Right lobe of liver (tissue), 4 donors: ENCODE measurements around the gene PXK.

Experiments
- CTCF ChIP-seq, 4 donors: fragments of 200-600 bp in 3 of 4; fragments of 450-650 bp in 1 of 4; IDR thresholded peaks; one replicate each; pipeline versions ENCODE4 v1.5.1 to v1.8.0; 2016 to 2022; ENCODE audit warnings: antibody characterized with exemption in 4 of 4, mild to moderate bottlenecking in 2 of 4
- POLR2A ChIP-seq: fragments of 450-650 bp; IDR thresholded peaks from one replicate; pipeline ENCODE4 v1.6.1; 2017; ENCODE audit warnings: antibody characterized with exemption, mild to moderate bottlenecking
- donor health status: DM: no; HTN: no; CAD: no.
- donor health status: DM: no; HTN: no; CAD: no.
- donor health status: DM: no; HTN: yes; CAD: no.

GRCh38 chr3:58287354-58287753, 45.3 kb upstream of the PXK start:
- no peak for TF ChIP-seq POLR2A
- no peak for TF ChIP-seq CTCF (IDR thresholded peaks at IDR 0.05)
